HT1080 (cell line): ENCODE measurements around the gene SPATA9. TPM values are rescaled to one million over a fixed set of nuclear protein-coding genes. Genes with fewer than 3 reads are reported as not detected.

Source experiments
- DNase-seq: peaks from one replicate; pipeline ENCODE4 v3.0.0-alpha.2; 2015; ENCODE audit warnings: low read depth
- total RNA-seq: library from RNA; depleted of rRNA; stranded (reverse); fragments of >200 nt; shearing (Covaris generic); gene quantifications from 2 replicates; pipeline ENCODE4 v1.2.3, GENCODE V29; 2014; rRNA removed

Gene SPATA9
- total RNA-seq, 1 experiment from 2014 or later: not detected

DNA sequence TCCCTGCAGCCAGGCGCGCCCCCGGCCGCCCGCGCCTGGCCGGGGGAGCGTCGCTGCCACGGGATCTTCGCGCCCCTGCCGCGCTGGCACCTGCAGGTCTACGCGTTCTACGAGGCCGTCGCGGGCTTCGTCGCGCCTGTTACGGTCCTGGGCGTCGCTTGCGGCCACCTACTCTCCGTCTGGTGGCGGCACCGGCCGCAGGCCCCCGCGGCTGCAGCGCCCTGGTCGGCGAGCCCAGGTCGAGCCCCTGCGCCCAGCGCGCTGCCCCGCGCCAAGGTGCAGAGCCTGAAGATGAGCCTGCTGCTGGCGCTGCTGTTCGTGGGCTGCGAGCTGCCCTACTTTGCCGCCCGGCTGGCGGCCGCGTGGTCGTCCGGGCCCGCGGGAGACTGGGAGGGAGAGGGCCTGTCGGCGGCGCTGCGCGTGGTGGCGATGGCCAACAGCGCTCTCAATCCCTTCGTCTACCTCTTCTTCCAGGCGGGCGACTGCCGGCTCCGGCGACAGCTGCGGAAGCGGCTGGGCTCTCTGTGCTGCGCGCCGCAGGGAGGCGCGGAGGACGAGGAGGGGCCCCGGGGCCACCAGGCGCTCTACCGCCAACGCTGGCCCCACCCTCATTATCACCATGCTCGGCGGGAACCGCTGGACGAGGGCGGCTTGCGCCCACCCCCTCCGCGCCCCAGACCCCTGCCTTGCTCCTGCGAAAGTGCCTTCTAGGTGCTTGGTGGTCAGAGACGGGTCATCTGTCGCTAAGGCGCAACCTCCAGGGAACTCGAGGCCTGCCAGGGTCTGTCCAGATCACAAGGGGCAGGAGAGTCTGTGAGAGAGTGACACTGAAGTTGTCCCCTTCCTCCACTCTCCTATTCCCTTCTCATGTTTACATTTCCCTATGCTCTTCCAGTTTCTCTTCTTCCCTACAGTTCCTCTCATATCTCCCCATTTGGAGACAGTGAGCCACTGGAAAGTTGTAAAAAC lies 61.6 kb downstream of the SPATA9 start:
- DNase-seq: no peak

DNA sequence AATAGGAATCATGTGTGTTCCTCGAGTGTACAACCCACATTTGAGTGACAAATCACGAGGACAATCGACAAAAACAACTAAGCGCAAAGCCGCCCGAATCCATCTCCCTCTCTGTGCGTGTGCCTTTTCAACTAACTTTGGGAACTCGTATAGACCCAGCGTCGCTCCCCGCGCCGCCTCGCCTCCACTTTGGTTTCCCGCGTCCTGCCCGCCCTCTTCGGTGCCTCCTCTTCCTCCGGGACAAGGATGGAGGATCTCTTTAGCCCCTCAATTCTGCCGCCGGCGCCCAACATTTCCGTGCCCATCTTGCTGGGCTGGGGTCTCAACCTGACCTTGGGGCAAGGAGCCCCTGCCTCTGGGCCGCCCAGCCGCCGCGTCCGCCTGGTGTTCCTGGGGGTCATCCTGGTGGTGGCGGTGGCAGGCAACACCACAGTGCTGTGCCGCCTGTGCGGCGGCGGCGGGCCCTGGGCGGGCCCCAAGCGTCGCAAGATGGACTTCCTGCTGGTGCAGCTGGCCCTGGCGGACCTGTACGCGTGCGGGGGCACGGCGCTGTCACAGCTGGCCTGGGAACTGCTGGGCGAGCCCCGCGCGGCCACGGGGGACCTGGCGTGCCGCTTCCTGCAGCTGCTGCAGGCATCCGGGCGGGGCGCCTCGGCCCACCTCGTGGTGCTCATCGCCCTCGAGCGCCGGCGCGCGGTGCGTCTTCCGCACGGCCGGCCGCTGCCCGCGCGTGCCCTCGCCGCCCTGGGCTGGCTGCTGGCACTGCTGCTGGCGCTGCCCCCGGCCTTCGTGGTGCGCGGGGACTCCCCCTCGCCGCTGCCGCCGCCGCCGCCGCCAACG lies 62.5 kb downstream of the SPATA9 start, which contains the start of gene GPR150:
GPR150 (plus strand) TSS at position 58 of the 840 bp plus-strand sequence; CDS start at position 247, 189 bp downstream.
- DNase-seq: no peak

DNA sequence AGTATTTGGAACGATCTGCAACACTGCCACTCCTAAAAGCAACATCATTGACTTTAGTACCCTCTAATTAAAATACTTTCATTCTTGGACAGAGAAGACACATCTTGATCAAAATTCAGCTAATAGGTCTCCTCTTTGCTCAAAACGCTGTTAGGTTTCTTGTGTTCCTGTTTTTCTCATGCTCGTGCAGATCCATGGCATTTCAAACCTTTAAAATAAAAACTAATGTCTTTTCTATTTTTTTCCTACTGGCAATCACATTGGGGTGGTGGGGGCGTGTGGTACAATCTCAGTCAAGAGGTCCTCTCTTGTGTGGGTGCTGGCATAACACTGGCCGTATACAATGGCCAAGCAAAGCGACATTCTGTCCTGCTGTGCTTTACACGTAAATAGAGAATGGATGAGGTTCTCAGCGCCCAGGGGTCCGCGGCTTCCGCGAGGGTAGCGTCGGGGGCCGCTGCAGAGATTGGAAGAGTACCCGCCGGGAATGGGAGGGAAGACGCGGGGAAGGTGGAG lies 63.2 kb downstream of the SPATA9 start:
- DNase-seq: no peak

DNA sequence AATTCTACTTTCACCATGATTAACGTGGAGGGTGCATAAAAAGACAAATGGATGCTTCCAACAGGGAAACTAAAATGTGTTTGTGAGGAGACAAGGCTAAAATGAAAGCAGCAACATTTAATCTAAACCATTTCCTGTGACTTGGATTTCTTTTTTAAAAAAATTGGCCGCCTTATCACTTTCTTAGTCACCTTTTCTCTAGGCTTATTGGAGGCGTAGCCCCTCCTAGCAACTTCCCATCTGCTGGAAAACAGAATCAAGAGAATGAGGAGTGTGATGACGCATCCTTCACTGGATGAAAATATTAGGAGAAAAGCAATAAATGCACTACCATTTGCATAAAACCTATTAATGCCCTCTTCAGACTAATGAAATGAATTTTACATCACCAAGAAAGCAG lies 63.7 kb downstream of the SPATA9 start:
- DNase-seq: peak; percentile 28

DNA sequence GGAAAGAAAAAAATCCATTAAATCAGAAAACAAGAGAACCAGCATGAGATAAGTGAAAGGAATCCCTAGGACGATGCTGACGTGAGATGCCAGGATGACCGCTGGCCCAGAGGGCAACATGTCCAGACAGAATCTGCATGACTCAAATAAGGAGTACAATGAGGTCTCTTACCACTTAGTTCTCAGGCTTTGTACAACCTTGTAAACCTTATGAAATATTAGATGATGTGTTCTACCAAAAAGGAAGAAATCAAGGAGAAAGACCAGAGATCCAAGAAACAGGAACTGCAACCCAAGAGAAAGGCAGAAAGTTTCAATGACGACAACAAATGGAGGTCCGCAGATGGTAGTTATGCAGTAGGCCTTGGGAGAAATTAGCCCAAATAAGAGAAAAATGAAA lies 65.7 kb downstream of the SPATA9 start:
- peak; percentile 28 for DNase-seq

DNA sequence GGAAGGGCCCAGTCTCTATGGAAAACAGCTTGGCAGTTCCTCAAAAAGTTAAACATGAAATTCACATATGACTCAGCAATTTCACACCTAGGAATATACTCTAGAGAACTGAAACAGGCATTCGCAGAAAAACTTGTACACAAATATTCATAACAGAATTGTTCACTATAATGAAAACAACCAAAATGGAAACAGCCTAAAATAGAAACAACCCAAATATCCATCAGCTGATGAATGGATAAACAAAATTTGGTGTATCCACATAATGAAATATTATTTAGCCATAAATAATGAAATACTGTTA lies 67.7 kb downstream of the SPATA9 start:
- no peak for DNase-seq

DNA sequence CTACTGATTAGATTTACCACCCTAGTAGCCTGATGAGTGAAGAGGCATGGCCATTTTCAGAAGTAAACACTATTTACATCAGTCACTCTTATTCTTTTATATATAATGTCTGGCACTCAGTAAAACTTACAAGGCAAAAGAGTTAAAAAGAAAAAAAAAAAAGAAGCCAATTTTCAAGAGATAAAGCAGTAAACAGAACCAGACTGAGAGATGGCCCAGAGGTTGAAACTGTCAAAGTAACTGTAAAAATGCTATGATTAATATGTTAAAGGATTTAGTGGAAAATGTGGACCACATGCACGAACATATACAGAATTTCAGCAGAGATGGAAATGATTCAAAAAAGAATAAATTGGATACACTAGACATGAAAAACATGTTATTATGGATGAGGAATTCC lies 69.3 kb downstream of the SPATA9 start:
- DNase-seq: no peak

DNA sequence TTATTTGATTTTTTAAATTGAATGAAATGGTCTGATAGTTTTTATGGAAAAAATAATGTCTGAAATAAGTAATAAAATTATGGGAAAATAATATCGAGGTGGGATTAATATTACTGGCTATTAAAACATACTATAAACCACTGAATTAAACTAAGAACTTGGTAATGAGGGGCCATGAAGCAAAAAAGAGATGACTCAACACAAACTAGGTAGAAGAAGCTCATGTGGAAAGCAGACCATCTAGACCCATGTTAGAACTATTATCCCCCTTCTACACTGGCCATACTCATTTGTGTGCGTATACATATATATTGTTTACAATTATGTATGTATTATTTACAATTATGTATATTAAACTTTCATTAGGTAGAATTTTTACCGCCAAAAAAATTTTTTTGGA lies 71.4 kb downstream of the SPATA9 start:
- DNase-seq: no peak

DNA sequence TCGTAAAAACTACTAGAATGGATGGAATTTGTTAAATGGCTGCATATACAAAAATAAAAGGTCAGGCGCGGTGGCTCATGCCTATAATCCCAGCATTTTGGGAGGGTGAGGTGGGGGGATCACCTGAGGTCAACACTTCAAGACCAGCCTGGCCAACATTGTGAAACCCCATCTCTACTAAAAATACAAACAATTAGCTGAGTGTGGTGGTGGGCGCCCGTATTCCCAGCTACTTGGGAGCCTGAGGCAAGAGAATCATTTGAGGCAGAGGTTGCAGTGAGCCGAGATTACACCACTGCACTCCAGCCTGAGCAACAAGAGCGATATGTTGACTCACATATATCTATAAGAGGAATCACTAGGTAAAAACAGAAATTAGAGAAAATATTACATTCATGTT lies 72.2 kb downstream of the SPATA9 start:
- DNase-seq: no peak

DNA sequence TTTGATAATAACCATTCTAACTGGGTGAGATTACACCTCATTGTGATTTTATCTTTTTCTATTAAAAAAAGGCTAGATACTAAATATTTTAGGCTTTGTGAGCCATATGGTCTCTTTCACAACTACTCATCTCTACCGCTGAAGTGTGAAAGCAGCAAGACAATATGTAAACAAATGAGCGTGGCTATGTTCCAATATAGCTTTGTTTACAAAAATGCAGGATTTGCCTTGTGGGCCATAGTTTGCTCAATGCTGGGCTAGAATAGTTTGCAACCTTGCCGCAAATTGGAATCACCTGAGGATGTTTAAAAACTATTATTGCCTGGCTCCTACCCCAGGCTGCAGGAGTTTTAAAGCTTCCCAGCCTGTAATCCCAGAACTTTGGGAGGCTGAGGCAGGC lies 73.1 kb downstream of the SPATA9 start:
- DNase-seq: no peak

Other genes with a start within 250 kb of the SPATA9 start
- gene SKIC3, start 128.0 kb downstream of the SPATA9 start, total RNA-seq: 43.0 and 49.4 TPM in 2 replicates
- 7.0 and 9.2 TPM in 2 replicates for gene ARSK, start 127.9 kb downstream of the SPATA9 start, total RNA-seq
- gene GPR150, start 62.9 kb downstream of the SPATA9 start, total RNA-seq: not detected in 2 replicates
- 2.5 and 4.0 TPM in 2 replicates for gene RFESD, start 36.2 kb downstream of the SPATA9 start, total RNA-seq
- 51.4 and 53.6 TPM in 2 replicates for gene RHOBTB3, start 48.3 kb upstream of the SPATA9 start, total RNA-seq
- gene GLRX, start 139.7 kb upstream of the SPATA9 start, total RNA-seq: 37.5 and 46.3 TPM in 2 replicates